ENCODE results near the gene UFSP2.

Gene UFSP2

GRCh38 chr4:185358959-185359358, 66.8 kb downstream of the UFSP2 start:
- H3K36me3 ChIP-seq (ENCODE audit: control insufficient read depth in 5 of 5, insufficient read depth in 5 of 5, low read length in 5 of 5), result peaks cover 4 to 18% (median 10%) of the 10 kb centered on the region in 5 donors
- no peaks in the 10 kb centered on the region for H3K9me3 ChIP-seq (ENCODE audit: control insufficient read depth in 5 of 5, low read length in 5 of 5)
- no peaks in the 10 kb centered on the region for H3K4me1 ChIP-seq (ENCODE audit: control insufficient read depth in 5 of 5, insufficient read depth in 5 of 5, low read length in 5 of 5)
- no peaks in the 10 kb centered on the region for H3K27me3 ChIP-seq (ENCODE audit: control insufficient read depth in 5 of 5, insufficient read depth in 4 of 5, low read length in 5 of 5)
- H3K9ac ChIP-seq (ENCODE audit: low read length in 5 of 5), result no peak overlapping the region
- no peak overlapping the region for H3K4me3 ChIP-seq (ENCODE audit: low read depth in 1 of 5, low read length in 5 of 5)
- H3K27ac ChIP-seq (ENCODE audit: low read depth, low read length), result no peak overlapping the region

DNA sequence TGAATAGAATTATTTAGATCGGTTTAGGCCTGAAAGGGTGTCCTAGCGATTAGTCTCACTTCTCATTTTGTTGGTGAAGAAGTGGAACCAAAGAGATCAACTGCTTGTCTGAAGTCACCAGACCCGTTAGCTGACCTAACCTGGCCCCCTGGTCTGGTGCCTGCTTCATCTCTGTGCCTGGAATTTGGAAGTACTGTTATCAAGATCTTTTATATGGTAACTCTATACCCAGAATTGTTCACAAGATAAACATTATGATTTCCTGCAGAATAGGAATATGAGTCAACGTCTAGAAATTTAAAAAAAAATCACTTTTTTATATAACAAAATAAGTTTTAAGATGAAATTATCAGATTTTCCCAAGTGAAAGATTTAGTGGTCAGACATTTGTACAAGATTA, 67.2 kb downstream of the UFSP2 start:
- Histone ChIP-seq H3K4me3 (ENCODE audit: low read depth in 1 of 5, low read length in 5 of 5) (no peak overlapping the region), H3K9me3 (ENCODE audit: control insufficient read depth in 5 of 5, low read length in 5 of 5) (no peaks in the 10 kb centered on the region), H3K27me3 (ENCODE audit: control insufficient read depth in 5 of 5, insufficient read depth in 4 of 5, low read length in 5 of 5) (no peaks in the 10 kb centered on the region), H3K9ac (ENCODE audit: low read length in 5 of 5) (no peak overlapping the region), H3K27ac (ENCODE audit: low read depth, low read length) (no peak overlapping the region), H3K36me3 (ENCODE audit: control insufficient read depth in 5 of 5, insufficient read depth in 5 of 5, low read length in 5 of 5) (peaks cover 4 to 20% (median 11%) of the 10 kb centered on the region in 5 donors), H3K4me1 (ENCODE audit: control insufficient read depth in 5 of 5, insufficient read depth in 5 of 5, low read length in 5 of 5) (no peaks in the 10 kb centered on the region)

- Histone ChIP-seq H3K27ac (ENCODE audit: low read depth, low read length) (no peak overlapping the region), H3K9ac (ENCODE audit: low read length in 5 of 5) (no peak overlapping the region), H3K9me3 (ENCODE audit: control insufficient read depth in 5 of 5, low read length in 5 of 5) (no peaks in the 10 kb centered on the region), H3K4me1 (ENCODE audit: control insufficient read depth in 5 of 5, insufficient read depth in 5 of 5, low read length in 5 of 5) (no peaks in the 10 kb centered on the region), H3K4me3 (ENCODE audit: low read depth in 1 of 5, low read length in 5 of 5) (no peak overlapping the region), H3K27me3 (ENCODE audit: control insufficient read depth in 5 of 5, insufficient read depth in 4 of 5, low read length in 5 of 5) (no peaks in the 10 kb centered on the region), H3K36me3 (ENCODE audit: control insufficient read depth in 5 of 5, insufficient read depth in 5 of 5, low read length in 5 of 5) (peaks cover 4 to 20% (median 11%) of the 10 kb centered on the region in 5 donors)
Observed at GRCh38 chr4:185357733-185358440, 67.9 kb downstream of the UFSP2 start.

GRCh38 chr4:185357211-185357610, 68.6 kb downstream of the UFSP2 start:
- H3K36me3 ChIP-seq (ENCODE audit: control insufficient read depth in 5 of 5, insufficient read depth in 5 of 5, low read length in 5 of 5), result peaks cover under 1 to 22% (median 12%) of the 10 kb centered on the region in 5 donors
- no peak overlapping the region for H3K27ac ChIP-seq (ENCODE audit: low read depth, low read length)
- H3K4me1 ChIP-seq (ENCODE audit: control insufficient read depth in 5 of 5, insufficient read depth in 5 of 5, low read length in 5 of 5), result no peaks in the 10 kb centered on the region
- no peaks in the 10 kb centered on the region for H3K9me3 ChIP-seq (ENCODE audit: control insufficient read depth in 5 of 5, low read length in 5 of 5)
- no peak overlapping the region for H3K9ac ChIP-seq (ENCODE audit: low read length in 5 of 5)
- no peaks in the 10 kb centered on the region for H3K27me3 ChIP-seq (ENCODE audit: control insufficient read depth in 5 of 5, insufficient read depth in 4 of 5, low read length in 5 of 5)
- H3K4me3 ChIP-seq (ENCODE audit: low read depth in 1 of 5, low read length in 5 of 5), result no peak overlapping the region

- Histone ChIP-seq H3K9ac (ENCODE audit: low read length in 5 of 5) (no peak overlapping the region), H3K9me3 (ENCODE audit: control insufficient read depth in 5 of 5, low read length in 5 of 5) (no peaks in the 10 kb centered on the region), H3K4me3 (ENCODE audit: low read depth in 1 of 5, low read length in 5 of 5) (no peak overlapping the region), H3K36me3 (ENCODE audit: control insufficient read depth in 5 of 5, insufficient read depth in 5 of 5, low read length in 5 of 5) (peaks cover 4 to 27% (median 18%) of the 10 kb centered on the region in 5 donors), H3K27me3 (ENCODE audit: control insufficient read depth in 5 of 5, insufficient read depth in 4 of 5, low read length in 5 of 5) (no peaks in the 10 kb centered on the region), H3K4me1 (ENCODE audit: control insufficient read depth in 5 of 5, insufficient read depth in 5 of 5, low read length in 5 of 5) (no peaks in the 10 kb centered on the region), H3K27ac (ENCODE audit: low read depth, low read length) (no peak overlapping the region)
Observed at GRCh38 chr4:185352741-185353140, 73.0 kb downstream of the UFSP2 start.

GRCh38 chr4:185352202-185352601, 73.6 kb downstream of the UFSP2 start:
- no peaks in the 10 kb centered on the region for H3K4me1 ChIP-seq (ENCODE audit: control insufficient read depth in 5 of 5, insufficient read depth in 5 of 5, low read length in 5 of 5)
- H3K9me3 ChIP-seq (ENCODE audit: control insufficient read depth in 5 of 5, low read length in 5 of 5), result no peaks in the 10 kb centered on the region
- no peak overlapping the region for H3K4me3 ChIP-seq (ENCODE audit: low read depth in 1 of 5, low read length in 5 of 5)
- no peak overlapping the region for H3K9ac ChIP-seq (ENCODE audit: low read length in 5 of 5)
- H3K27me3 ChIP-seq (ENCODE audit: control insufficient read depth in 5 of 5, insufficient read depth in 4 of 5, low read length in 5 of 5), result no peaks in the 10 kb centered on the region
- peaks cover 4 to 27% (median 18%) of the 10 kb centered on the region in 5 donors for H3K36me3 ChIP-seq (ENCODE audit: control insufficient read depth in 5 of 5, insufficient read depth in 5 of 5, low read length in 5 of 5)
- no peak overlapping the region for H3K27ac ChIP-seq (ENCODE audit: low read depth, low read length)

DNA sequence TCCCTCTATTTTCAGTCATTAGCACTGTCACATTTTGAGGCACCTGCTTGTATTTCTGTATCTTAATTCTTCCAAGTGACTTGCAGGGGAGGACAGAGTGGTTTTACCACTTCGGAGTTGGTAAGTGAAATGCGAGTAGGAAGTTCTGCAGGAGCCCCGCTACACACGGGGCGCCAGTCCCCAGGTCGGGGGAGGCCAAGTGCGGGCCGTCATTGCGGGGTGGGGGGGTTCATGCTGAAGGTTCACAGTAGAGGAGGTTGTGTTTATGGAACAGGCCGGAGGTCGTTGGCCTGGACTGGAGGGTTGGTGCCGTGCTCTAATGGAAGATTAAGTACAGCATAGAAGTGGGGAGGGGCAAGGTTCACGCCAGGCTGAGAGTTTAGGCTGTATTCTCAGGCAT, 74.1 kb downstream of the UFSP2 start:
- no peak overlapping the region for H3K9ac ChIP-seq (ENCODE audit: low read length in 5 of 5)
- peaks cover 8 to 31% (median 23%) of the 10 kb centered on the region in 5 donors for H3K36me3 ChIP-seq (ENCODE audit: control insufficient read depth in 5 of 5, insufficient read depth in 5 of 5, low read length in 5 of 5)
- H3K27me3 ChIP-seq (ENCODE audit: control insufficient read depth in 5 of 5, insufficient read depth in 4 of 5, low read length in 5 of 5), result no peaks in the 10 kb centered on the region
- no peak overlapping the region for H3K4me3 ChIP-seq (ENCODE audit: low read depth in 1 of 5, low read length in 5 of 5)
- no peaks in the 10 kb centered on the region for H3K9me3 ChIP-seq (ENCODE audit: control insufficient read depth in 5 of 5, low read length in 5 of 5)
- no peaks in the 10 kb centered on the region for H3K4me1 ChIP-seq (ENCODE audit: control insufficient read depth in 5 of 5, insufficient read depth in 5 of 5, low read length in 5 of 5)
- H3K27ac ChIP-seq (ENCODE audit: low read depth, low read length), result no peak overlapping the region

Data from subcutaneous abdominal adipose tissue (tissue), 5 donors.